Measurements from ENCODE around the gene VPS72. TPM values are rescaled to one million over a fixed set of nuclear protein-coding genes. Genes with fewer than 3 reads are reported as not detected.

The VPS72 gene
- total and polyA plus RNA-seq, 2 of the 13 experiments (the other 11 are each of a cell fraction or from before 2014, with no cell fraction given): 33.7 to 34.5 TPM

DNA sequence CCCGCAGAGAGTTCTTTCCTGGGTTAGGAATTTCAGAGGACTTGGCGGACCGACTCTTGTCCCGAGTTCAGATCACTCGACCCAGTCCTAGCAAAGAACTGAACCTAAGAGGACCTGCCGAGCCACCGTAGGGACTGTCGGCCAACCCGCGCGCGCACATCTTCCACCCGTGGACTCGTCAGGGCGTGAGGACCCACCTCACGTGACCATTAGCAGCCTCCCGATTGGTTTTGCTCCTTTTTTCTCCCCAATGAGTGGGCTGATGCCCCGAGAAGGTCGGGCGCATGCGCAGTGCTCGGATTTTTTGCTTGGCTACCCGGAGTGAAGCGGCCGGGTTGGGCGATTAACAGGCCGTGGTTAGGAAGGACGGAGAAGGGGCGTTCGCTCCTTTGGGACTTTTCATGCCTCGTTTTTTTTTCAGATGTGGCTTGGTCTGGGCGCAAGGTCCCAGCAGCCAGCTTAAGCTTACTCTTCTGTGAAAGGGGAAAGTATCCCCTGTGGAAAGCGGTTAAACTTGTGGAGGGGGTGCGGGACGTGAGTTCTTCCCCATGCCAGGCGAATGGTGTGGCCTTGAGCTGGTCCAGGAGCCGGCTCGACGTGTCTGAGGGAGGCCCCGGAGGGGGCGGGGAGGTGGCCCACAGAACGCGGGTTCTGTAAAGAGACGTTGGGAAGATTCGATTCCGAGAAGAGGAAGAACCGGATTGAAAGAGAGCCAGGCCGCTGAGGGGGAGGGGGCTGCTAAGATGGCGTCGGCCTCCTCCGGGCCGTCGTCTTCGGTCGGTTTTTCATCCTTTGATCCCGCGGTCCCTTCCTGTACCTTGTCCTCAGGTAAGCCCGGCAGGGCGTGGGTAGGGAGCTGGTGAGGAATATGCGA, 8.5 kb upstream of the VPS72 start, which contains the start of gene PIP5K1A (continued):
- TF ChIP-seq, protein P1, sequence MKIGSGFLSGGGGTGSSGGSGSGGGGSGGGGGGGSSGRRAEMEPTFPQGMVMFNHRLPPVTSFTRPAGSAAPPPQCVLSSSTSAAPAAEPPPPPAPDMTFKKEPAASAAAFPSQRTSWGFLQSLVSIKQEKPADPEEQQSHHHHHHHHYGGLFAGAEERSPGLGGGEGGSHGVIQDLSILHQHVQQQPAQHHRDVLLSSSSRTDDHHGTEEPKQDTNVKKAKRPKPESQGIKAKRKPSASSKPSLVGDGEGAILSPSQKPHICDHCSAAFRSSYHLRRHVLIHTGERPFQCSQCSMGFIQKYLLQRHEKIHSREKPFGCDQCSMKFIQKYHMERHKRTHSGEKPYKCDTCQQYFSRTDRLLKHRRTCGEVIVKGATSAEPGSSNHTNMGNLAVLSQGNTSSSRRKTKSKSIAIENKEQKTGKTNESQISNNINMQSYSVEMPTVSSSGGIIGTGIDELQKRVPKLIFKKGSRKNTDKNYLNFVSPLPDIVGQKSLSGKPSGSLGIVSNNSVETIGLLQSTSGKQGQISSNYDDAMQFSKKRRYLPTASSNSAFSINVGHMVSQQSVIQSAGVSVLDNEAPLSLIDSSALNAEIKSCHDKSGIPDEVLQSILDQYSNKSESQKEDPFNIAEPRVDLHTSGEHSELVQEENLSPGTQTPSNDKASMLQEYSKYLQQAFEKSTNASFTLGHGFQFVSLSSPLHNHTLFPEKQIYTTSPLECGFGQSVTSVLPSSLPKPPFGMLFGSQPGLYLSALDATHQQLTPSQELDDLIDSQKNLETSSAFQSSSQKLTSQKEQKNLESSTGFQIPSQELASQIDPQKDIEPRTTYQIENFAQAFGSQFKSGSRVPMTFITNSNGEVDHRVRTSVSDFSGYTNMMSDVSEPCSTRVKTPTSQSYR (CRISPR knock-in tag; IDR thresholded peaks at IDR 0.05; ENCODE audit: borderline replicate concordance): peak; percentile 62
- TF ChIP-seq ZNF317 (CRISPR knock-in tag; IDR thresholded peaks at IDR 0.05) (peak; percentile 55), HIVEP1 (CRISPR knock-in tag; IDR thresholded peaks at IDR 0.05) (no peak; the same call in 1 of the 2 replicates), ZNF781 (CRISPR knock-in tag; IDR thresholded peaks at IDR 0.05; ENCODE audit: borderline replicate concordance, not compliant biosample characterization) (no peak), ARHGAP35 (CRISPR knock-in tag; IDR thresholded peaks at IDR 0.05; ENCODE audit: borderline replicate concordance) (no peak), RCOR2 (CRISPR knock-in tag; IDR thresholded peaks at IDR 0.05) (peak; percentile 33; the same call in 1 of the 2 replicates), NFATC3 (CRISPR knock-in tag; IDR thresholded peaks at IDR 0.05) (0 out of 2 replicates have a peak, but pooled peaks have one; percentile 20), ARID2 (CRISPR knock-in tag; IDR thresholded peaks at IDR 0.05; ENCODE audit: borderline replicate concordance) (0 out of 2 replicates have a peak, but pooled peaks have one; percentile 43), JDP2 (CRISPR knock-in tag; IDR thresholded peaks at IDR 0.05; ENCODE audit: borderline replicate concordance) (no peak), ZNF350 (CRISPR knock-in tag; IDR thresholded peaks at IDR 0.05; ENCODE audit: borderline replicate concordance, low read depth) (peak; percentile 37; the same call in 1 of the 2 replicates), ZNF720 (CRISPR knock-in tag; IDR thresholded peaks at IDR 0.05) (no peak)
- TF ChIP-seq, protein P2, sequence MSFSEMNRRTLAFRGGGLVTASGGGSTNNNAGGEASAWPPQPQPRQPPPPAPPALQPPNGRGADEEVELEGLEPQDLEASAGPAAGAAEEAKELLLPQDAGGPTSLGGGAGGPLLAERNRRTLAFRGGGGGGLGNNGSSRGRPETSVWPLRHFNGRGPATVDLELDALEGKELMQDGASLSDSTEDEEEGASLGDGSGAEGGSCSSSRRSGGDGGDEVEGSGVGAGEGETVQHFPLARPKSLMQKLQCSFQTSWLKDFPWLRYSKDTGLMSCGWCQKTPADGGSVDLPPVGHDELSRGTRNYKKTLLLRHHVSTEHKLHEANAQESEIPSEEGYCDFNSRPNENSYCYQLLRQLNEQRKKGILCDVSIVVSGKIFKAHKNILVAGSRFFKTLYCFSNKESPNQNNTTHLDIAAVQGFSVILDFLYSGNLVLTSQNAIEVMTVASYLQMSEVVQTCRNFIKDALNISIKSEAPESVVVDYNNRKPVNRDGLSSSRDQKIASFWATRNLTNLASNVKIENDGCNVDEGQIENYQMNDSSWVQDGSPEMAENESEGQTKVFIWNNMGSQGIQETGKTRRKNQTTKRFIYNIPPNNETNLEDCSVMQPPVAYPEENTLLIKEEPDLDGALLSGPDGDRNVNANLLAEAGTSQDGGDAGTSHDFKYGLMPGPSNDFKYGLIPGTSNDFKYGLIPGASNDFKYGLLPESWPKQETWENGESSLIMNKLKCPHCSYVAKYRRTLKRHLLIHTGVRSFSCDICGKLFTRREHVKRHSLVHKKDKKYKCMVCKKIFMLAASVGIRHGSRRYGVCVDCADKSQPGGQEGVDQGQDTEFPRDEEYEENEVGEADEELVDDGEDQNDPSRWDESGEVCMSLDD (CRISPR knock-in tag; IDR thresholded peaks at IDR 0.05; ENCODE audit: borderline replicate concordance): no peak
- TF ChIP-seq, protein P3, sequence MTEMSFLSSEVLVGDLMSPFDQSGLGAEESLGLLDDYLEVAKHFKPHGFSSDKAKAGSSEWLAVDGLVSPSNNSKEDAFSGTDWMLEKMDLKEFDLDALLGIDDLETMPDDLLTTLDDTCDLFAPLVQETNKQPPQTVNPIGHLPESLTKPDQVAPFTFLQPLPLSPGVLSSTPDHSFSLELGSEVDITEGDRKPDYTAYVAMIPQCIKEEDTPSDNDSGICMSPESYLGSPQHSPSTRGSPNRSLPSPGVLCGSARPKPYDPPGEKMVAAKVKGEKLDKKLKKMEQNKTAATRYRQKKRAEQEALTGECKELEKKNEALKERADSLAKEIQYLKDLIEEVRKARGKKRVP (CRISPR knock-in tag; IDR thresholded peaks at IDR 0.05): peak in 1 of 2 experiments; percentile 32; a peak in 1 of 4 replicates
- TF ChIP-seq, protein P4, sequence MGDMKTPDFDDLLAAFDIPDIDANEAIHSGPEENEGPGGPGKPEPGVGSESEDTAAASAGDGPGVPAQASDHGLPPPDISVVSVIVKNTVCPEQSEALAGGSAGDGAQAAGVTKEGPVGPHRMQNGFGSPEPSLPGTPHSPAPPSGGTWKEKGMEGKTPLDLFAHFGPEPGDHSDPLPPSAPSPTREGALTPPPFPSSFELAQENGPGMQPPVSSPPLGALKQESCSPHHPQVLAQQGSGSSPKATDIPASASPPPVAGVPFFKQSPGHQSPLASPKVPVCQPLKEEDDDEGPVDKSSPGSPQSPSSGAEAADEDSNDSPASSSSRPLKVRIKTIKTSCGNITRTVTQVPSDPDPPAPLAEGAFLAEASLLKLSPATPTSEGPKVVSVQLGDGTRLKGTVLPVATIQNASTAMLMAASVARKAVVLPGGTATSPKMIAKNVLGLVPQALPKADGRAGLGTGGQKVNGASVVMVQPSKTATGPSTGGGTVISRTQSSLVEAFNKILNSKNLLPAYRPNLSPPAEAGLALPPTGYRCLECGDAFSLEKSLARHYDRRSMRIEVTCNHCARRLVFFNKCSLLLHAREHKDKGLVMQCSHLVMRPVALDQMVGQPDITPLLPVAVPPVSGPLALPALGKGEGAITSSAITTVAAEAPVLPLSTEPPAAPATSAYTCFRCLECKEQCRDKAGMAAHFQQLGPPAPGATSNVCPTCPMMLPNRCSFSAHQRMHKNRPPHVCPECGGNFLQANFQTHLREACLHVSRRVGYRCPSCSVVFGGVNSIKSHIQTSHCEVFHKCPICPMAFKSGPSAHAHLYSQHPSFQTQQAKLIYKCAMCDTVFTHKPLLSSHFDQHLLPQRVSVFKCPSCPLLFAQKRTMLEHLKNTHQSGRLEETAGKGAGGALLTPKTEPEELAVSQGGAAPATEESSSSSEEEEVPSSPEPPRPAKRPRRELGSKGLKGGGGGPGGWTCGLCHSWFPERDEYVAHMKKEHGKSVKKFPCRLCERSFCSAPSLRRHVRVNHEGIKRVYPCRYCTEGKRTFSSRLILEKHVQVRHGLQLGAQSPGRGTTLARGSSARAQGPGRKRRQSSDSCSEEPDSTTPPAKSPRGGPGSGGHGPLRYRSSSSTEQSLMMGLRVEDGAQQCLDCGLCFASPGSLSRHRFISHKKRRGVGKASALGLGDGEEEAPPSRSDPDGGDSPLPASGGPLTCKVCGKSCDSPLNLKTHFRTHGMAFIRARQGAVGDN (CRISPR knock-in tag; IDR thresholded peaks at IDR 0.05): peak; percentile 82
- TF ChIP-seq, protein P5, sequence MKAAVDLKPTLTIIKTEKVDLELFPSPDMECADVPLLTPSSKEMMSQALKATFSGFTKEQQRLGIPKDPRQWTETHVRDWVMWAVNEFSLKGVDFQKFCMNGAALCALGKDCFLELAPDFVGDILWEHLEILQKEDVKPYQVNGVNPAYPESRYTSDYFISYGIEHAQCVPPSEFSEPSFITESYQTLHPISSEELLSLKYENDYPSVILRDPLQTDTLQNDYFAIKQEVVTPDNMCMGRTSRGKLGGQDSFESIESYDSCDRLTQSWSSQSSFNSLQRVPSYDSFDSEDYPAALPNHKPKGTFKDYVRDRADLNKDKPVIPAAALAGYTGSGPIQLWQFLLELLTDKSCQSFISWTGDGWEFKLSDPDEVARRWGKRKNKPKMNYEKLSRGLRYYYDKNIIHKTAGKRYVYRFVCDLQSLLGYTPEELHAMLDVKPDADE (CRISPR knock-in tag; IDR thresholded peaks at IDR 0.05): no peak

Measured in HepG2 (cell line).